Vein endothelial cell (primary cell): ENCODE data around the gene DTNBP1. TPM values are rescaled to one million over a fixed set of nuclear protein-coding genes. Genes with fewer than 3 reads are reported as not detected.

Experiments used
- small RNA-seq: library from RNA; depleted of rRNA; stranded (forward); fragments of <200 nt; gene quantifications from one replicate; pipeline ENCODE3, GENCODE V24; 2012
- total RNA-seq: library from RNA; depleted of rRNA; stranded (reverse); fragments of >200 nt; gene quantifications from 2 replicates; pipeline ENCODE4 v1.2.3, GENCODE V29; 2012

The DTNBP1 gene
- 6.2 and 10.2 TPM in 2 replicates for total RNA-seq

GRCh38 chr6:15662326-15663129, at the start of gene DTNBP1:
TSS of gene DTNBP1 (minus strand) at chr6:15663028. CDS start at chr6:15662869, 159 bp downstream.

Small RNA genes lying within 50 kb of the gene (small RNA-seq; reads per million reads assigned to genes)
- not detected for gene RF00001
